ENCODE data around the gene EVA1C.

GRCh38 chr21:32371913-32372314, 40.6 kb upstream of the EVA1C start:
- TF ChIP-seq CTCF (IDR thresholded peaks at IDR 0.05; ENCODE audit: low read depth, low read length) (no peak), EZH2phosphoT487 (IDR thresholded peaks at IDR 0.05; ENCODE audit: low read depth) (no peak)

Data from OCI-LY3 (cell line).